ENCODE measurements around the gene STH.

The STH gene

DNA sequence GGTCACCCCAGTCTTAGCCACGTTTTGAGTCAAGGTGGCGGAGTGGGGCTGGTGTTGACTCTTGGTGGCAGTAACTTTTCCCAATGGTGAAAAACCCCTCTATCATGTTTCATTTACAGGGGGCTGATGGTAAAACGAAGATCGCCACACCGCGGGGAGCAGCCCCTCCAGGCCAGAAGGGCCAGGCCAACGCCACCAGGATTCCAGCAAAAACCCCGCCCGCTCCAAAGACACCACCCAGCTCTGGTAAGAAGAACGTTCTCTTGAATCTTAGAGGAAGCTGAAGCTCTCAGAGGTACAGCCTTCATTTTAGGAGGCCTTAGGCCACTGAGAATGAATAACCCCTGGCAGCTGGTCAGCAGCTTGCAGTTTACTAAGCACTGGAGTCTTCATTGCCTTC, 7.7 kb upstream of the STH start:
- no peak for DNase-seq (ENCODE audit: extremely low read depth, low read depth)
- no peak overlapping the region for H3K4me3 ChIP-seq (replicated peaks; ENCODE audit: low read depth, low read length)
- TF ChIP-seq, protein P1, sequence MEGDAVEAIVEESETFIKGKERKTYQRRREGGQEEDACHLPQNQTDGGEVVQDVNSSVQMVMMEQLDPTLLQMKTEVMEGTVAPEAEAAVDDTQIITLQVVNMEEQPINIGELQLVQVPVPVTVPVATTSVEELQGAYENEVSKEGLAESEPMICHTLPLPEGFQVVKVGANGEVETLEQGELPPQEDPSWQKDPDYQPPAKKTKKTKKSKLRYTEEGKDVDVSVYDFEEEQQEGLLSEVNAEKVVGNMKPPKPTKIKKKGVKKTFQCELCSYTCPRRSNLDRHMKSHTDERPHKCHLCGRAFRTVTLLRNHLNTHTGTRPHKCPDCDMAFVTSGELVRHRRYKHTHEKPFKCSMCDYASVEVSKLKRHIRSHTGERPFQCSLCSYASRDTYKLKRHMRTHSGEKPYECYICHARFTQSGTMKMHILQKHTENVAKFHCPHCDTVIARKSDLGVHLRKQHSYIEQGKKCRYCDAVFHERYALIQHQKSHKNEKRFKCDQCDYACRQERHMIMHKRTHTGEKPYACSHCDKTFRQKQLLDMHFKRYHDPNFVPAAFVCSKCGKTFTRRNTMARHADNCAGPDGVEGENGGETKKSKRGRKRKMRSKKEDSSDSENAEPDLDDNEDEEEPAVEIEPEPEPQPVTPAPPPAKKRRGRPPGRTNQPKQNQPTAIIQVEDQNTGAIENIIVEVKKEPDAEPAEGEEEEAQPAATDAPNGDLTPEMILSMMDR (IDR thresholded peaks at IDR 0.05; ENCODE audit: low read depth, low read length, missing control alignments): no peak

GRCh38 chr17:45992175-45992574, 6.9 kb upstream of the STH start:
- DNase-seq (ENCODE audit: extremely low read depth, low read depth): no peak
- TF ChIP-seq, protein P1 (IDR thresholded peaks at IDR 0.05; ENCODE audit: low read depth, low read length, missing control alignments): no peak

DNA sequence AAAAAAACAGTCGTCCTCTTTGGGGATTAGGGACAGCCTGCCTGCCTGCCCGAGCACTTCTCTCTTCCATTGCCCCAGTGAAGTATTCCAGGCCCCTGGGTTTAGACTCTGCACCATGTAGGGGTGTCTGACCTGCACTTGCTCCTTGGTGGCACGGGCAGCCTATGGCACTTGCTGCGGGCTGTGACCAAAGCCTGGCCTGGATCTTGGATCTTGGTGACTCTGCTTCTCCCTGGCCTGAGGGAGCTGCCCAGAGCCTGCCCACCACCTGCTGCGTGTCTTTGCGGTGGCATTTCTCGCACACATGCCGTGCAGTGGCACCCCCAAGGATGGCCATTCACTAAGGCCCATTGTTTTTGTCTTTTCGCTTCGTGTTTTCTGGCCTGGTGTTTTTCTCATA, 6.1 kb upstream of the STH start:
- TF ChIP-seq, protein P1 (IDR thresholded peaks at IDR 0.05; ENCODE audit: low read depth, low read length, missing control alignments): no peak
- DNase-seq (ENCODE audit: extremely low read depth, low read depth): no peak

More at GRCh38 chr17:45992175-45992574, 6.9 kb upstream of the STH start:
- H3K4me3 ChIP-seq (replicated peaks; ENCODE audit: low read depth, low read length): no peak overlapping the region

DNA sequence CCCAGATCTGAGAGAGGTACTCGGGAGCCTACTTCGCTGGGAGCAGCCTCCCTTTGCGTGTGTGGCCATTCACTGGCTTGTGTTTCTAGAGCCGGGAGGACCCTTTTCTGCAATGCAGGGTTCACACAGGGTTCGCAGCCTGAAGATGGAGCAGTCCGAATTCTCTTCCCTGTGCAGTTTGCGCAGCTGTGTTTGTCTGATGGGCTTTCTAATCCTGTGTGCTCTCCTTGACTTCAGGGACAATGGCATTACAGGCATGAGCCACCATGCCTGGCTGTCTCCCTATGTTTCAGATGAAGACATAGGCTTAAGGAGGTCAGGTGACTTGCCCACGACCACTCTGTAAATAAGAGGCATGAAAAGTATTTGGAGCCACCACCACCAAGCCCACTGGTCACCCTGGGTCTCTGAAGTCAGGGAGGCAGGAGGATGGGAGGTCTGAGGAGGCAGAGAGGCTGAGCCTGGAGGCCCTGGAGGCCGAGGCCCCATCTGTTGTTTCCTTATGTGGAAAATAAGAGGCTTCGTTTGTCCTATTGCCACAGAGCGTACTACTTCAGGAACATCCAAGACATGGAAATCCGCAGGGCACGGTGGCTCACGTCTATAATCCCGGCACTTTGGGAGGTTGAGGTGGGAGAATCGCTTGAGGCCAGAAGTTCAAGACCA, 5.0 kb upstream of the STH start:
- no peak overlapping the region for H3K4me3 ChIP-seq (replicated peaks; ENCODE audit: low read depth, low read length)
- TF ChIP-seq, protein P1 (IDR thresholded peaks at IDR 0.05; ENCODE audit: low read depth, low read length, missing control alignments): no peak
- no peak for DNase-seq (ENCODE audit: extremely low read depth, low read depth)

More for the DNA sequence above, 6.1 kb upstream of the STH start:
- no peak overlapping the region for H3K4me3 ChIP-seq (replicated peaks; ENCODE audit: low read depth, low read length)

- TF ChIP-seq, protein P1 (IDR thresholded peaks at IDR 0.05; ENCODE audit: low read depth, low read length, missing control alignments): no peak
- no peak overlapping the region for H3K4me3 ChIP-seq (replicated peaks; ENCODE audit: low read depth, low read length)
- DNase-seq (ENCODE audit: extremely low read depth, low read depth): no peak
These were observed 4.1 kb upstream of the STH start for GRCh38 chr17:45994987-45995386.

DNA sequence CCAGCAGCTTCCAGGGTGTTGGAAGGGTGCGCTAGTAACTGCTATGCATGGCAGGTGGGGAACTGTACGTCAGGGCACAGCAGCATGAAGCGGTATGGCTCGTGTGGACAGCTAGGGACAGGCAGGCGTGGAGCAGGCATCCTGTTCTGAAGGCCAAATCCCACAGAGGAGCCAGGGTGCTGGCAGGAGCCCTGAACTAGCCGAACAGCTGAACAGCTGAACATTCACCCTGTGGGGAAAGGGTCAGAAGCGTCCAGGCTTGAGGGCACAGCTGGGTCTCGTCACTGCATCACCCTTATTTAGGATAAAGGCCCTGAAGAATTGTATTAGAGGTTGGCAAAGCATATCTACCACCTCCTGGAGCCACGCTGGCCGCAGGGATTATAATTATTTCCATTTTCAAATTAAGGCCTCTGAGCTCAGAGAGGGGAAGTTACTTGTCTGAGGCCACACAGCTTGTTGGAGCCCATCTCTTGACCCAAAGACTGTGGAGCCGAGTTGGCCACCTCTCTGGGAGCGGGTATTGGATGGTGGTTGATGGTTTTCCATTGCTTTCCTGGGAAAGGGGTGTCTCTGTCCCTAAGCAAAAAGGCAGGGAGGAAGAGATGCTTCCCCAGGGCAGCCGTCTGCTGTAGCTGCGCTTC, 3.3 kb upstream of the STH start:
- H3K4me3 ChIP-seq (replicated peaks; ENCODE audit: low read depth, low read length): no peak overlapping the region
- no peak for DNase-seq (ENCODE audit: extremely low read depth, low read depth)
- TF ChIP-seq, protein P1 (IDR thresholded peaks at IDR 0.05; ENCODE audit: low read depth, low read length, missing control alignments): no peak

Measured in HFF-Myc (cell line).